GM06990 (cell line): ENCODE results near the gene CFAP46.

ENCODE experiments used
- DNase-seq: peaks from one replicate; pipeline ENCODE4 v3.0.0-alpha.2; 2011; ENCODE audit not compliant: insufficient read length; ENCODE audit errors: extremely low read depth
- H3K27me3 ChIP-seq: replicated peaks from 2 replicates; pipeline ENCODE4 v1.6.0; 2011; ENCODE audit warnings: low read length; ENCODE audit not compliant: control insufficient read depth, insufficient read depth
- H3K36me3 ChIP-seq: 2 replicates; pipeline ENCODE4 v1.5.1; 2011; ENCODE audit warnings: low read length; ENCODE audit not compliant: control insufficient read depth, insufficient read depth
- H3K4me3 ChIP-seq: replicated peaks from 2 replicates; pipeline ENCODE4 v1.5.1; 2011; ENCODE audit warnings: low read depth, mild to moderate bottlenecking, control low read depth, low read length
- TF ChIP-seq, protein P1 (sequence below): IDR thresholded peaks from 2 replicates; pipeline ENCODE4 v1.5.1; 2011; ENCODE audit warnings: low read length, control low read depth, mild to moderate bottlenecking, inconsistent platforms; ENCODE audit not compliant: insufficient read depth, poor library complexity, severe bottlenecking

CFAP46 gene

DNA sequence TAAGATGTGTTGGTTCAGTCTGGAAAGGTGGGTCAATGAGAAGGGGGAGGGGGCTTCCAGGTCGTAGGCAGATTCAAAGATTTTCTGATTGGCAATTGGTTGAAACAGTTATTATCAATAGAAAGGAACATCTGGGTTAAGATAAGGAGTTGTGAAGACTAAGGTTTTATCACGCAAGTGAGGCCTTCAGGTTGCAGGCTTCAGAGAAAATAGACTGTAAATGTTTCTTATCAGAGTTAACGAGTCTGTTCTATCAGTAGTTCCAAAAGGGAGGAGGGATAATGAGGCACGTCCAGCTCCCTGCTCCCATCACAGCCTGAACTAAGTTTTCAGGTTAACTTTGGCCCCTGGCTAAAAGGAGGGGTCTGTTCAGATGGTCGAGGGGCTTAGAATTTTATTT, 11.1 kb upstream of the CFAP46 start:
- TF ChIP-seq, protein P1, sequence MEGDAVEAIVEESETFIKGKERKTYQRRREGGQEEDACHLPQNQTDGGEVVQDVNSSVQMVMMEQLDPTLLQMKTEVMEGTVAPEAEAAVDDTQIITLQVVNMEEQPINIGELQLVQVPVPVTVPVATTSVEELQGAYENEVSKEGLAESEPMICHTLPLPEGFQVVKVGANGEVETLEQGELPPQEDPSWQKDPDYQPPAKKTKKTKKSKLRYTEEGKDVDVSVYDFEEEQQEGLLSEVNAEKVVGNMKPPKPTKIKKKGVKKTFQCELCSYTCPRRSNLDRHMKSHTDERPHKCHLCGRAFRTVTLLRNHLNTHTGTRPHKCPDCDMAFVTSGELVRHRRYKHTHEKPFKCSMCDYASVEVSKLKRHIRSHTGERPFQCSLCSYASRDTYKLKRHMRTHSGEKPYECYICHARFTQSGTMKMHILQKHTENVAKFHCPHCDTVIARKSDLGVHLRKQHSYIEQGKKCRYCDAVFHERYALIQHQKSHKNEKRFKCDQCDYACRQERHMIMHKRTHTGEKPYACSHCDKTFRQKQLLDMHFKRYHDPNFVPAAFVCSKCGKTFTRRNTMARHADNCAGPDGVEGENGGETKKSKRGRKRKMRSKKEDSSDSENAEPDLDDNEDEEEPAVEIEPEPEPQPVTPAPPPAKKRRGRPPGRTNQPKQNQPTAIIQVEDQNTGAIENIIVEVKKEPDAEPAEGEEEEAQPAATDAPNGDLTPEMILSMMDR = no peak
- no peak overlapping the region for H3K4me3 ChIP-seq
- DNase-seq = no peak
- H3K27me3 ChIP-seq = no peaks in the 10 kb centered on the region; the same call in none of the 2 replicates
- no peaks in the 10 kb centered on the region for H3K36me3 ChIP-seq

DNA sequence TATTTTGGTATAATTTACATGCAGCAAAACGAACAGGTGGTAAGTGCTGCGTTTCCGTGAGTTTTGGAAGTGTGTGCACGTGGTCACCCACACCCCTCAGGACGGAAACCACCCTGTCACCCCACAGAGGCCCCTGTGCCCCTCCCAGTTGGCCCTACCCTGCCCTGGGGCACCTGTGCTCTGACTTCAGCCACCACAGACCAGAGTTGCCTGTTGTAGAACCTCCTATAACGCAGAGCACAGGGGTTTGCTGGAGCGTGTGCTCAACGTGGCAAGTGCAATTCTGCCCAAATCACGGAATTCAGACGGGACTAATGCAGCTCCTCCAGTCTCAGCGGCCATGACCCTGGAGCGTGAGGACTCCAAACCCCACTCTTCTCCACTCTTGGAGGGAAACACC, 9.6 kb upstream of the CFAP46 start:
- no peak overlapping the region for H3K4me3 ChIP-seq
- H3K36me3 ChIP-seq = no peaks in the 10 kb centered on the region
- TF ChIP-seq, protein P1 = no peak
- no peaks in the 10 kb centered on the region; the same call in none of the 2 replicates for H3K27me3 ChIP-seq
- DNase-seq = no peak

DNA sequence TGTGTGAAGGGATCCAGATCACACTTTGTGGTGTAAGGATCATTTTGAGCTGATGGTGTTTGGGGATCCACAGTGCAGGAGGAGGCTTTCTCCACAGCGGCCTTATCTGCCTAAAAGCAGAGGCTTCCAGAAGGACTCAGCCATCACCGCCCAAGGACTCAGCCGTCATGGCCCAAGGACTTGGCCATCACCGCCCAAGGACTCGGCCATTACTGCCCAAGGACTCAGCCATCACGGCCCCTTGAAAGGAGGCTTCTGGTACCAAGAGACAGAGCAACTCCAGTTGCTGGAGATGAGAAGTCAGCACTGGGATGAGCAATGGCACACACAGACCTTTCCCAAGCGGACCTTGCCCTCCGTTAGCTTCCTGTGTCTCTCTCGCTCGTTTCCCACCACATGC, 6.0 kb upstream of the CFAP46 start:
- Histone ChIP-seq H3K4me3 (no peak overlapping the region), H3K27me3 (no peaks in the 10 kb centered on the region; the same call in 1 of the 2 replicates), H3K36me3 (no peaks in the 10 kb centered on the region)
- no peak for DNase-seq
- TF ChIP-seq, protein P1 = no peak

DNA sequence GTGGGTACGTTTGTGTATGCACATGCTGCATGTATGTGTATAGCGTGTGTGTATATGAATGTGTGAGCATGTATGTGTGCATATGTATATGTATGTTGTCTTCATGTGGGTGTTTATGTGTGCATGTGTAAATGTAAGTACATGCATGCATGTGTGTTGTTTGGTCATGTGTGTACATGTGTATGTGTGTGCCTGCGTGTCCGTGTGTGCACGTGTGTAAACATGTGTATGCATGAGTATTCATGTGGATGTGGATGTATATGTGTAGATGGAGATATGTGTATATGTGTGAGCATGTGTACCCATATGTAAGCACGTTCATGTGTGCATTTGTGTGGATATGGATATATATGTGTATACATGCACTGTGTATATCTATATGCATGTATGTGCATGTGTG, 5.5 kb upstream of the CFAP46 start:
- H3K36me3 ChIP-seq = no peaks in the 10 kb centered on the region
- H3K4me3 ChIP-seq = no peak overlapping the region
- DNase-seq = no peak
- no peaks in the 10 kb centered on the region; the same call in 1 of the 2 replicates for H3K27me3 ChIP-seq
- TF ChIP-seq, protein P1 = no peak

DNA sequence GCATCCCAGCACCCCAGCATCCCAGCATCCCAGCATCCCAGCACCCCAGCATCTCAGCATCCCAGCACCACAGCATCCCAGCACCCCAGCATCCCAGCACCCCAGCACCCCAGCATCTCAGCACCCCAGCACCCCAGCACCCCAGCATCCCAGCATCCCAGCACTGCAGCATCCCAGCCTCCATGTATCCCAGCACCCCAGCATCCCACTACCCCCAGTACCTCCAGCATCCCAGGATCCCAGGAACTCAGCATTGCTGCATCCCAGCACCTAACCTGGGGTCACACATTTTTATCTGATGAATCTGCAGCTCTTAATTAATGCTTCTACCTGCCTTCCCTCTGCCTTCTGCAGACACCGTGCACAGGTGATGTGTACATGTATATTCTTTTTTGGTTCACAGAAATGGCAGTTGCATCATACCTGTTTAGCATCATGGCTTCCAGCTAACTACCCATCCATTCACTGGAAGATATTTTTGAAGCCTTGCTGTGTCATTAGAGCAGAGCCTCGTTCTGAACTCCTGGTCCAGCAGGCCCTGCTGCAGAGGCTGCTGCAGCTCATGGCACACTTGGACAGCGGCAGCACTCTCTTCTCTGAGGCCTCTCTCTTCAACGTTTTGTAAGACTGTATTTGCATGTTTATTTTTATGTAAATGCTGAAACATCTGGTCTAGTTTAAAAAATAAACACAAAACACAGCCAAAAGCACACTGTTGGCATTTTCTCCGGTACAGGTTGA, 4.6 kb upstream of the CFAP46 start:
- TF ChIP-seq, protein P1 = no peak
- no peak overlapping the region for H3K4me3 ChIP-seq
- no peaks in the 10 kb centered on the region for H3K36me3 ChIP-seq
- DNase-seq = no peak
- H3K27me3 ChIP-seq = no peaks in the 10 kb centered on the region; the same call in 1 of the 2 replicates
